ENCODE results near the gene EMILIN2. TPM values are rescaled to one million over a fixed set of nuclear protein-coding genes. Genes with fewer than 3 reads are reported as not detected.
A peak's percentile ranks its signal among the peaks of the same experiment; 100 is the strongest.

The EMILIN2 gene
- total and polyA plus RNA-seq, 2 of the 13 experiments (the other 11 are each of a cell fraction or from before 2014, with no cell fraction given), result 7.6 to 8.2 TPM

DNA sequence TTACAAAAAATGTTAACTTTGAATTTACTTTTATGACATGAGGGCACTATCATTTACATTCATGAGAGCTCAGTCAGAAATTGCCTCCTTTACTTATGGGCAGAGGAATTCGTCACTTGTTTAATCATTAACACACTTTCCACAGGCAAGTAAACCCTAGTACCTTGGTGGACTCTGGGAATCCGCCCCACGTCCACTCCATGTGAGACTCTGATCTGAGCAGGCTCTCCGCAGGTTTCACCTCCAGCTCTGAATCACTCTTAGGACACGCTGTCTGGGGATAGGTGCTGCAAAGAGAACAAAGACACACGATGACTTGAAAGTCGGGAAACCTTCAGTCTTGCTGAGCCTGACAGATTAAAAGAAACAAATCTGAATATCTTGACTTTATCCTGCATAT, 92.5 kb downstream of the EMILIN2 start (continued):
- TF ChIP-seq, protein P1, sequence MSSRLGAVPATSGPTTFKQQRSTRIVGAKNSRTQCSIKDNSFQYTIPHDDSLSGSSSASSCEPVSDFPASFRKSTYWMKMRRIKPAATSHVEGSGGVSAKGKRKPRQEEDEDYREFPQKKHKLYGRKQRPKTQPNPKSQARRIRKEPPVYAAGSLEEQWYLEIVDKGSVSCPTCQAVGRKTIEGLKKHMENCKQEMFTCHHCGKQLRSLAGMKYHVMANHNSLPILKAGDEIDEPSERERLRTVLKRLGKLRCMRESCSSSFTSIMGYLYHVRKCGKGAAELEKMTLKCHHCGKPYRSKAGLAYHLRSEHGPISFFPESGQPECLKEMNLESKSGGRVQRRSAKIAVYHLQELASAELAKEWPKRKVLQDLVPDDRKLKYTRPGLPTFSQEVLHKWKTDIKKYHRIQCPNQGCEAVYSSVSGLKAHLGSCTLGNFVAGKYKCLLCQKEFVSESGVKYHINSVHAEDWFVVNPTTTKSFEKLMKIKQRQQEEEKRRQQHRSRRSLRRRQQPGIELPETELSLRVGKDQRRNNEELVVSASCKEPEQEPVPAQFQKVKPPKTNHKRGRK (CRISPR knock-in tag; IDR thresholded peaks at IDR 0.05), result no peak
- TF ChIP-seq THAP11 (CRISPR knock-in tag; IDR thresholded peaks at IDR 0.05), result peak; percentile 46; the same call in 1 of the 2 replicates
- TF ChIP-seq, protein P2, sequence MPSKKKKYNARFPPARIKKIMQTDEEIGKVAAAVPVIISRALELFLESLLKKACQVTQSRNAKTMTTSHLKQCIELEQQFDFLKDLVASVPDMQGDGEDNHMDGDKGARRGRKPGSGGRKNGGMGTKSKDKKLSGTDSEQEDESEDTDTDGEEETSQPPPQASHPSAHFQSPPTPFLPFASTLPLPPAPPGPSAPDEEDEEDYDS (CRISPR knock-in tag; IDR thresholded peaks at IDR 0.05), result peak; percentile 47; the same call in 1 of the 2 replicates
- TF ChIP-seq ETV5 (CRISPR knock-in tag; IDR thresholded peaks at IDR 0.05; ENCODE audit: borderline replicate concordance), result peak; percentile 19; the same call in 1 of the 2 replicates
- peak; percentile 76 for TF ChIP-seq ZNF331 (CRISPR knock-in tag; IDR thresholded peaks at IDR 0.05)
- TF ChIP-seq, protein P3, sequence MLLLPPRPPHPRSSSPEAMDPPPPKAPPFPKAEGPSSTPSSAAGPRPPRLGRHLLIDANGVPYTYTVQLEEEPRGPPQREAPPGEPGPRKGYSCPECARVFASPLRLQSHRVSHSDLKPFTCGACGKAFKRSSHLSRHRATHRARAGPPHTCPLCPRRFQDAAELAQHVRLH (CRISPR knock-in tag; IDR thresholded peaks at IDR 0.05; ENCODE audit: borderline replicate concordance, low read depth), result peak; percentile 53; the same call in 1 of the 2 replicates
- TF ChIP-seq TBX3 (IDR thresholded peaks at IDR 0.05; ENCODE audit: borderline replicate concordance), result no peak
- TF ChIP-seq, protein P4, sequence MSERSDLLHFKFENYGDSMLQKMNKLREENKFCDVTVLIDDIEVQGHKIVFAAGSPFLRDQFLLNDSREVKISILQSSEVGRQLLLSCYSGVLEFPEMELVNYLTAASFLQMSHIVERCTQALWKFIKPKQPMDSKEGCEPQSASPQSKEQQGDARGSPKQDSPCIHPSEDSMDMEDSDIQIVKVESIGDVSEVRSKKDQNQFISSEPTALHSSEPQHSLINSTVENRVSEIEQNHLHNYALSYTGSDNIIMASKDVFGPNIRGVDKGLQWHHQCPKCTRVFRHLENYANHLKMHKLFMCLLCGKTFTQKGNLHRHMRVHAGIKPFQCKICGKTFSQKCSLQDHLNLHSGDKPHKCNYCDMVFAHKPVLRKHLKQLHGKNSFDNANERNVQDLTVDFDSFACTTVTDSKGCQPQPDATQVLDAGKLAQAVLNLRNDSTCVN (CRISPR knock-in tag; IDR thresholded peaks at IDR 0.05; ENCODE audit: borderline replicate concordance), result peak; percentile 47; the same call in 1 of the 2 replicates
- peak; percentile 34; the same call in 1 of the 2 replicates for TF ChIP-seq TBX2 (CRISPR knock-in tag; IDR thresholded peaks at IDR 0.05; ENCODE audit: borderline replicate concordance)
- peak; percentile 52; the same call in 1 of the 2 replicates for TF ChIP-seq YEATS4 (CRISPR knock-in tag; IDR thresholded peaks at IDR 0.05; ENCODE audit: borderline replicate concordance)
- TF ChIP-seq TAF1 (CRISPR knock-in tag; IDR thresholded peaks at IDR 0.05), result peak; percentile 15; the same call in 1 of the 2 replicates
- peak; percentile 90 for TF ChIP-seq SAP130 (CRISPR knock-in tag; IDR thresholded peaks at IDR 0.05; ENCODE audit: low read depth)
- TF ChIP-seq POLR2AphosphoS5 (IDR thresholded peaks at IDR 0.05; ENCODE audit: low read depth, low read length), result peak; percentile 54
- TF ChIP-seq, protein P5, sequence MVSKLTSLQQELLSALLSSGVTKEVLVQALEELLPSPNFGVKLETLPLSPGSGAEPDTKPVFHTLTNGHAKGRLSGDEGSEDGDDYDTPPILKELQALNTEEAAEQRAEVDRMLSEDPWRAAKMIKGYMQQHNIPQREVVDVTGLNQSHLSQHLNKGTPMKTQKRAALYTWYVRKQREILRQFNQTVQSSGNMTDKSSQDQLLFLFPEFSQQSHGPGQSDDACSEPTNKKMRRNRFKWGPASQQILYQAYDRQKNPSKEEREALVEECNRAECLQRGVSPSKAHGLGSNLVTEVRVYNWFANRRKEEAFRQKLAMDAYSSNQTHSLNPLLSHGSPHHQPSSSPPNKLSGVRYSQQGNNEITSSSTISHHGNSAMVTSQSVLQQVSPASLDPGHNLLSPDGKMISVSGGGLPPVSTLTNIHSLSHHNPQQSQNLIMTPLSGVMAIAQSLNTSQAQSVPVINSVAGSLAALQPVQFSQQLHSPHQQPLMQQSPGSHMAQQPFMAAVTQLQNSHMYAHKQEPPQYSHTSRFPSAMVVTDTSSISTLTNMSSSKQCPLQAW (CRISPR knock-in tag; IDR thresholded peaks at IDR 0.05), result peak; percentile 99
- no peak for TF ChIP-seq ZNF431 (CRISPR knock-in tag; IDR thresholded peaks at IDR 0.05; ENCODE audit: borderline replicate concordance, low read depth)
- TF ChIP-seq ATF7 (IDR thresholded peaks at IDR 0.05), result no peak
- no peak for TF ChIP-seq ATF7 (CRISPR knock-in tag; IDR thresholded peaks at IDR 0.05)
- no peak for TF ChIP-seq FOXP1 (IDR thresholded peaks at IDR 0.05)
- no peak; the same call in 1 of the 2 replicates for TF ChIP-seq FOXP1 (CRISPR knock-in tag; IDR thresholded peaks at IDR 0.05)
- TF ChIP-seq POLR2A (IDR thresholded peaks at IDR 0.05; ENCODE audit: insufficient read depth in 1 of 2, low read depth in 2 of 2, low read length in 2 of 2), result peak; percentile 53 to 63; a peak in 2 of 4 replicates
- peak; percentile 83; the same call in 1 of the 2 replicates for TF ChIP-seq ZNF878 (CRISPR knock-in tag; IDR thresholded peaks at IDR 0.05)
- TF ChIP-seq CREB1 (IDR thresholded peaks at IDR 0.05), result 0 out of 2 replicates have a peak, but pooled peaks have one; percentile 16
- no peak for TF ChIP-seq CREB1 (CRISPR knock-in tag; IDR thresholded peaks at IDR 0.05)
- TF ChIP-seq, protein P6, sequence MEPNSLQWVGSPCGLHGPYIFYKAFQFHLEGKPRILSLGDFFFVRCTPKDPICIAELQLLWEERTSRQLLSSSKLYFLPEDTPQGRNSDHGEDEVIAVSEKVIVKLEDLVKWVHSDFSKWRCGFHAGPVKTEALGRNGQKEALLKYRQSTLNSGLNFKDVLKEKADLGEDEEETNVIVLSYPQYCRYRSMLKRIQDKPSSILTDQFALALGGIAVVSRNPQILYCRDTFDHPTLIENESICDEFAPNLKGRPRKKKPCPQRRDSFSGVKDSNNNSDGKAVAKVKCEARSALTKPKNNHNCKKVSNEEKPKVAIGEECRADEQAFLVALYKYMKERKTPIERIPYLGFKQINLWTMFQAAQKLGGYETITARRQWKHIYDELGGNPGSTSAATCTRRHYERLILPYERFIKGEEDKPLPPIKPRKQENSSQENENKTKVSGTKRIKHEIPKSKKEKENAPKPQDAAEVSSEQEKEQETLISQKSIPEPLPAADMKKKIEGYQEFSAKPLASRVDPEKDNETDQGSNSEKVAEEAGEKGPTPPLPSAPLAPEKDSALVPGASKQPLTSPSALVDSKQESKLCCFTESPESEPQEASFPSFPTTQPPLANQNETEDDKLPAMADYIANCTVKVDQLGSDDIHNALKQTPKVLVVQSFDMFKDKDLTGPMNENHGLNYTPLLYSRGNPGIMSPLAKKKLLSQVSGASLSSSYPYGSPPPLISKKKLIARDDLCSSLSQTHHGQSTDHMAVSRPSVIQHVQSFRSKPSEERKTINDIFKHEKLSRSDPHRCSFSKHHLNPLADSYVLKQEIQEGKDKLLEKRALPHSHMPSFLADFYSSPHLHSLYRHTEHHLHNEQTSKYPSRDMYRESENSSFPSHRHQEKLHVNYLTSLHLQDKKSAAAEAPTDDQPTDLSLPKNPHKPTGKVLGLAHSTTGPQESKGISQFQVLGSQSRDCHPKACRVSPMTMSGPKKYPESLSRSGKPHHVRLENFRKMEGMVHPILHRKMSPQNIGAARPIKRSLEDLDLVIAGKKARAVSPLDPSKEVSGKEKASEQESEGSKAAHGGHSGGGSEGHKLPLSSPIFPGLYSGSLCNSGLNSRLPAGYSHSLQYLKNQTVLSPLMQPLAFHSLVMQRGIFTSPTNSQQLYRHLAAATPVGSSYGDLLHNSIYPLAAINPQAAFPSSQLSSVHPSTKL (CRISPR knock-in tag; IDR thresholded peaks at IDR 0.05), result peak; percentile 82

Data from HepG2 (cell line).